Activated CD8-positive, alpha-beta T cell treated with anti-CD3 and anti-CD28 coated beads for 36 hours (primary cell): ENCODE data around the gene CTNNA2. TPM values are rescaled to one million over a fixed set of nuclear protein-coding genes. Genes with fewer than 3 reads are reported as not detected.

Experiments used
- ATAC-seq: fragments of 200-7000 bp; cut with Tn5 transposase; one replicate; pipeline ENCODE4 v1.10.0; 2021; ENCODE audit warnings: mild to moderate bottlenecking, moderate library complexity
- CTCF ChIA-PET: fragments of 350-600 bp; sonication (Branson Sonifier 250); formaldehyde crosslinking; loops from one replicate; lab custom pipeline; 2021; ENCODE audit warnings: antibody characterized with exemption; lab: Charles Lee
- POLR2A ChIA-PET: fragments of 350-600 bp; sonication (Branson Sonifier 250); formaldehyde crosslinking; loops from one replicate; lab custom pipeline; 2021; ENCODE audit warnings: antibody characterized with exemption; lab: Charles Lee
- DNase-seq: peaks from one replicate; pipeline ENCODE4 v3.0.0-alpha.2; 2020
- H3K27ac Mint-ChIP-seq: one replicate; pipeline ENCODE4 v1.8.0; 2021; ENCODE audit warnings: mild to moderate bottlenecking, mixed read lengths
- H3K27me3 Mint-ChIP-seq: one replicate; pipeline ENCODE4 v1.8.0; 2021; ENCODE audit warnings: mixed read lengths
- H3K36me3 Mint-ChIP-seq: one replicate; pipeline ENCODE4 v1.8.0; 2021; ENCODE audit warnings: low read depth, mixed read lengths
- H3K4me1 Mint-ChIP-seq: one replicate; pipeline ENCODE4 v1.8.0; 2021; ENCODE audit warnings: low read depth, mixed read lengths
- H3K4me3 Mint-ChIP-seq: one replicate; pipeline ENCODE4 v1.8.0; 2021; ENCODE audit warnings: mild to moderate bottlenecking, moderate library complexity, mixed read lengths
- H3K9me3 Mint-ChIP-seq: one replicate; pipeline ENCODE4 v1.8.0; 2021; ENCODE audit warnings: mixed read lengths
- intact Hi-C: fragments of 100-400 bp; cut with micrococcal nuclease; formaldehyde crosslinking; loops from one replicate; pipeline ENCODE4 v1.10.0; 2022
- total RNA-seq, 2 experiments: library from RNA; stranded (reverse); gene quantifications; one replicate each; pipeline ENCODE4 v1.2.3, GENCODE V29; 2021
- TF ChIP-seq, protein P1 (sequence below): fragments of 200-600 bp; IDR thresholded peaks from one replicate; pipeline ENCODE4 v1.8.0; 2022; ENCODE audit warnings: antibody characterized with exemption, mild to moderate bottlenecking

Gene CTNNA2
- total RNA-seq, 2 experiments from 2014 or later = not detected

DNA sequence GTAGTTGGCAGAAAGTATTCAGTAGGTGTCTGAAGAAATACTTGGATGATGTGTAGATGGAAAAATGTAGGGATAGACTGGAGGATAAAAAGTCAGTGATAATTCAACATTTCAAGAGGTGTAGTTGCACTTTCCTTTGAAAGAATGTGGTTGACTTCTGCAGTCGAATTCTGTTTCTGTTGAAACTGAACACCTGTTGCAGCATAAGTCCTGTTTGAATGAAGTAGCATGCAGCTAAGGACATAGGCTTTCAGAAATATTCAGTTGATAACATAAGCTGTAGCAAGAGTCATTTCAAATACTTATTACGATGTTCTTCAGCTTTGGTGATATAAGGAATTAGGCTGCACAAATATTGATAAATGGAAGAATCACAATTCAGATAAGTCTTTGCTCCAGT, 1129.6 kb downstream of the CTNNA2 start:
- POLR2A ChIA-PET = interaction anchor here (0.7 kb wide), 1 partner anchor 137 kb away, joined by 3 read pairs; no protein-coding TSS in a partner anchor
- Mint-ChIP-seq H3K4me1 (no peaks in the 10 kb centered on the region), H3K9me3 (no peaks in the 10 kb centered on the region), H3K36me3 (no peaks in the 10 kb centered on the region), H3K27me3 (no peaks in the 10 kb centered on the region), H3K4me3 (no peak overlapping the region), H3K27ac (no peak overlapping the region)
- TF ChIP-seq, protein P1, sequence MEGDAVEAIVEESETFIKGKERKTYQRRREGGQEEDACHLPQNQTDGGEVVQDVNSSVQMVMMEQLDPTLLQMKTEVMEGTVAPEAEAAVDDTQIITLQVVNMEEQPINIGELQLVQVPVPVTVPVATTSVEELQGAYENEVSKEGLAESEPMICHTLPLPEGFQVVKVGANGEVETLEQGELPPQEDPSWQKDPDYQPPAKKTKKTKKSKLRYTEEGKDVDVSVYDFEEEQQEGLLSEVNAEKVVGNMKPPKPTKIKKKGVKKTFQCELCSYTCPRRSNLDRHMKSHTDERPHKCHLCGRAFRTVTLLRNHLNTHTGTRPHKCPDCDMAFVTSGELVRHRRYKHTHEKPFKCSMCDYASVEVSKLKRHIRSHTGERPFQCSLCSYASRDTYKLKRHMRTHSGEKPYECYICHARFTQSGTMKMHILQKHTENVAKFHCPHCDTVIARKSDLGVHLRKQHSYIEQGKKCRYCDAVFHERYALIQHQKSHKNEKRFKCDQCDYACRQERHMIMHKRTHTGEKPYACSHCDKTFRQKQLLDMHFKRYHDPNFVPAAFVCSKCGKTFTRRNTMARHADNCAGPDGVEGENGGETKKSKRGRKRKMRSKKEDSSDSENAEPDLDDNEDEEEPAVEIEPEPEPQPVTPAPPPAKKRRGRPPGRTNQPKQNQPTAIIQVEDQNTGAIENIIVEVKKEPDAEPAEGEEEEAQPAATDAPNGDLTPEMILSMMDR = no peak
- DNase-seq (no peak), ATAC-seq (no peak)
- CTCF ChIA-PET = no interaction called here
- intact Hi-C loops = no loop called here

DNA sequence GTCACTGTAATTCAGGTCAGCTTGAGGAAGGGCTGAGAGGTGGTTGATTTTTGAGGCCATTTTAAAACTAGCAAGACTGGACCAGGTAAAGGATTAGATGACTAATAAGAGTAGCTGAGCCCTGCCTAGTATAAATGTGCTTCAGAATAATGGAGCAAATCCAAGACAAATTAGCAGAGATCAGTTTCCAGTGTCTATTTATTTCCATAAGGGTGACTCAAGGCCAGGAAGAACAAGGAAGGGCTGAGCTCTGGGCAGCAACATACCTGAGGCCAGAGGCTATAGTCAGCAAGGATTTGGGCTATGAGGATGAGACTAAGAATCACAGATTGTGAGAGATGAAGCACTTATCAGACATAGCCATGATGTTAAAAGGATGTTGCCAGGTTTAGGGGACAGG, 1130.7 kb downstream of the CTNNA2 start:
- Mint-ChIP-seq H3K4me3 (no peak overlapping the region), H3K27me3 (no peaks in the 10 kb centered on the region), H3K4me1 (no peaks in the 10 kb centered on the region), H3K9me3 (no peaks in the 10 kb centered on the region), H3K36me3 (no peaks in the 10 kb centered on the region), H3K27ac (no peak overlapping the region)
- ATAC-seq (no peak), DNase-seq (no peak)
- POLR2A ChIA-PET = no interaction called here
- intact Hi-C loops = no loop called here
- TF ChIP-seq, protein P1 = no peak
- CTCF ChIA-PET = no interaction called here

DNA sequence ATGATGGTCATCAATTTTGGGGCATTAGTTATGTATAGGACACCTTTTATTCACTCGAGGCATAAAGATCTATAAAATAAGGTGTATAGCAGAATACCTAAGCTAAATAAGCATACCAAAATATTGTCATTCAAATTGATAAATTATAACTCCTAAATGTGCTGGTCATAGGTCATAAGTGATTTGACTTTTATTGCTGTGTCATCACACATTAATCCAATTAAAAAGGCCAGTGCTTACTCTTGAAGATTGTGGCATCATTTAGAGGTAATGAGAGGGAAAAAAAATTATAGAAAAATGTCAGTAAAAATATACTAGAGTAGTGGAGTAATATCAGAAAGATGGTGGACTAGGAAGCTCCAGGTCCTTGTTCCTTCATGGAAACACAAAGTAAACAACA, 1138.6 kb downstream of the CTNNA2 start:
- intact Hi-C loops = no loop called here

DNA sequence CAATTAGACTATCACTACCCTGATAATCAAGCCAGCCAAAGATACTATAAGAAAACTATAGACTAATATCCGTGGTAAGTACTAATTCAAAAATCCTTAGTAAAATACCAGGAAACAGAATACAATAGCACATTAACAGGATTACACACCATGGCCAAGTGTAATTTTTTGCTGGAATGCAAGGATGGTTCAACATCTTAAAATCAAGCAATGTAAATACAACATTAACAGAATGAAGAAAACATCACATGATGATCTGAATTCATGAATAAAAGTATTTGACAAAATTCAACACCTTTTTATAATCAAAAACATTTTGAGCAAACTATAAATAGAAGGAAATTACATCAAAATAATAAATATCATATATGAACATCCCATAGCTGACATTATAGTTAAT, 1142.4 kb downstream of the CTNNA2 start:
- Mint-ChIP-seq H3K27ac (no peak overlapping the region), H3K36me3 (no peaks in the 10 kb centered on the region), H3K4me1 (no peaks in the 10 kb centered on the region), H3K27me3 (no peaks in the 10 kb centered on the region), H3K9me3 (peaks cover 25% of the 10 kb centered on the region), H3K4me3 (no peak overlapping the region)
- ATAC-seq (no peak), DNase-seq (no peak)
- intact Hi-C loops = no loop called here
- CTCF ChIA-PET = no interaction called here
- POLR2A ChIA-PET = no interaction called here
- TF ChIP-seq, protein P1 = no peak

More for the DNA sequence above, 1138.6 kb downstream of the CTNNA2 start:
- ATAC-seq (no peak), DNase-seq (no peak)
- Mint-ChIP-seq H3K4me3 (no peak overlapping the region), H3K9me3 (peaks cover 17% of the 10 kb centered on the region), H3K27me3 (no peaks in the 10 kb centered on the region), H3K4me1 (no peaks in the 10 kb centered on the region), H3K36me3 (no peaks in the 10 kb centered on the region), H3K27ac (no peak overlapping the region)
- CTCF ChIA-PET = no interaction called here
- POLR2A ChIA-PET = no interaction called here
- TF ChIP-seq, protein P1 = no peak

DNA sequence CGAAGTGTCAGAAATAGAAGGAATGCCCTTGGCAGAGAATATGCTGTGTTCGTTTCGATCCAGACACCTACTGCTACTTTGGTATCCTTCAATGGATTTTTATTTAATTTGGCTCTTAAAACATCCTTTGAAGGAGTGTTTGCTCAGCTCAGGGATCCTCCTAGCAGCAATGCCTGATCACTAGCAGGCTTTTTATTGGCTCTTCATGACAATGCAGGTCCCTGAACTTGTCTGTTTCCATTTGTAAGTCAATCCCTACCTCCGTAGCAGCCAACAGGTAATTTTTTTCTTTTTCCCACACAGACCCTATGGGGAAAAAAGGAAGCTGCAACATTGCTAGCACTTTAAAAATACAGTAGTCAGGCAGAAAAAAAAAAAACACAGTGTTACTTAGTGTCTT, 1157.9 kb downstream of the CTNNA2 start:
- no peak for DNase-seq
- intact Hi-C loops = no loop called here
- Mint-ChIP-seq H3K36me3 (no peaks in the 10 kb centered on the region), H3K4me1 (no peaks in the 10 kb centered on the region), H3K27ac (no peak overlapping the region), H3K27me3 (no peaks in the 10 kb centered on the region), H3K4me3 (no peak overlapping the region), H3K9me3 (peaks cover 9% of the 10 kb centered on the region)
- TF ChIP-seq, protein P1 = no peak
- ChIA-PET CTCF (no interaction called here), POLR2A (no interaction called here)
- ATAC-seq = no peak
